HUES48 (cell line): ENCODE results near the gene LHFPL6.

Experiments used
- H3K27ac ChIP-seq: one replicate; pipeline ENCODE4 v1.7.0; 2013; ENCODE audit warnings: low read depth, low read length, inconsistent platforms
- H3K27me3 ChIP-seq: 2 replicates; pipeline ENCODE4 v1.6.1; 2013; ENCODE audit warnings: mild to moderate bottlenecking, low read length; ENCODE audit not compliant: control insufficient read depth, insufficient read depth
- H3K36me3 ChIP-seq: 2 replicates; pipeline ENCODE4 v1.6.1; 2013; ENCODE audit warnings: low read length; ENCODE audit not compliant: control insufficient read depth, insufficient read depth
- H3K4me1 ChIP-seq: 2 replicates; pipeline ENCODE4 v1.6.1; 2013; ENCODE audit warnings: mild to moderate bottlenecking, low read length; ENCODE audit not compliant: control insufficient read depth, insufficient read depth
- H3K4me3 ChIP-seq: 2 replicates; pipeline ENCODE4 v1.5.1; 2013; ENCODE audit warnings: mild to moderate bottlenecking, low read depth, low read length
- H3K9ac ChIP-seq: 2 replicates; pipeline ENCODE4 v1.6.1; 2013; ENCODE audit warnings: mild to moderate bottlenecking, low read depth, low read length, moderate library complexity
- H3K9me3 ChIP-seq: 2 replicates; pipeline ENCODE4 v1.6.1; 2013; ENCODE audit warnings: low read length; ENCODE audit not compliant: control insufficient read depth, insufficient read depth

Gene LHFPL6

DNA sequence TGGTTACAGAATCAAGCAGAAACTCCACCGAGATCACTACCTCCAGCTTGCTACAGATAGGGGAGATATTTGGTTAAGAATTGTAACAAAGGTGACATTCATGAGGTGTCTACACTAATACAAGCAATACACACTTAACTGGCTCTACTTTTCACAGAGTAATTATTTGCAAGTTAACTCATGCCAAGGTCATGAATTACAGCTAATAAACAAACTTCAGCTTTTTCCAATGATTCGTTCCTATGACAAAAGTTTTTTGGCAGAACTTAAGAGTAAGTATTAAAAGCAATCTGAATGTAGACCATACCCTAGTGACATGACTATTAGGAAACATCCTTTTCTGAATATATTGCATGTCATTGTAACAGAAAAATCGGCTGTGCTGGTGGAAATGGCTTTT lies 72.1 kb downstream of the LHFPL6 start:
- Histone ChIP-seq H3K4me1 (peaks cover 4% of the 10 kb centered on the region; the same call in 1 of the 2 replicates), H3K9ac (no peak overlapping the region), H3K4me3 (no peak overlapping the region), H3K27me3 (peaks cover 11% of the 10 kb centered on the region), H3K9me3 (no peaks in the 10 kb centered on the region), H3K36me3 (no peaks in the 10 kb centered on the region), H3K27ac (no peak overlapping the region)

DNA sequence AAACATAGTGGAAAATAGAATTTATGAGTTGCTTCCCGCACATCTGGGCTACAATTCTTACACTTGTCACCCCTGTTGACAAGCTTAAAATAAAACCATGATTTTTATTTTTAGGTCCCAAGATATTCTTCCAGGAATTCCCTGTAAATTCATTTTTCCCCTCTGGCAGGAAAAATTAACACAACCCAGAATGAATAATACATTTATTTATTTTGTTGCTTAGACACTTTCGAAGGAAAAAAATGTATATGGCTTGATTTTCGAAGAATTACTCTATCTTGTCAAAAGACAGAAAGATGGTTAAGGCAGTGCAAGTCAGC lies 74.4 kb downstream of the LHFPL6 start:
- H3K9me3 ChIP-seq = no peaks in the 10 kb centered on the region
- peaks cover 4% of the 10 kb centered on the region; the same call in 1 of the 2 replicates for H3K4me1 ChIP-seq
- no peak overlapping the region for H3K27ac ChIP-seq
- H3K4me3 ChIP-seq = no peak overlapping the region
- no peak overlapping the region for H3K9ac ChIP-seq
- peaks cover 11% of the 10 kb centered on the region for H3K27me3 ChIP-seq
- H3K36me3 ChIP-seq = no peaks in the 10 kb centered on the region

DNA sequence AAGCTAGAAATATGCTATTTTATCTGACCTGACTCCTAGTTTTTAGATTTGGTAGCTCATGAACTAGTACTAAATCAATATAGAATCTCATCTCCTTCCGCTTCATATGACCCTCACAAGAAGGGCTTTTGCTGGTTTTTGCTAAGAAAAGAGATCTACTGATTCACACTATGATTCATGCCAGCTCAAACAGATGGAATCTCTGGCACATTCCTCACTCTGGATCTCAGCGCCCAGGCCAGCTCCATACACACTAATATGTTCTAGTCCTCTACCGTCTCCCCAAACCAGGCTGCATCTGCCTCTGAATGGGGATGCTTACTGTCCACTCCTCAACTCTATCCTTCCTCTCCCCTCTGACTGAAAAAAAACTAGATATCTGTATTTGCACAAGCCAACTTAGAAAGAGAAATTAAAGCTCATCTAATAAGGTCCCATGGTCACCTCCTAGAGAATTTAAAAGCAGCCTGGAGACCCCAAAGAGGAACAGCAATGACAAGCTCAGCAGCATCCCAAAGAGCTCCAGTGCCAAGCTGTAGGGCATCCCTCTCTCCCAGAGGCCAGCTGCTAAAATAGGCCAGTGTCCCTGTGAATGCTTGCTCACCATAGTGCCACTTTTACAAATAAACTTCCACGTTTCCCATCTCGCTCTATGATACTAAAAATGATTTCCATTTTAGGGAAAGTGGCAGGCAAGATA lies 74.9 kb downstream of the LHFPL6 start:
- H3K9ac ChIP-seq = no peak overlapping the region
- H3K9me3 ChIP-seq = no peaks in the 10 kb centered on the region
- H3K36me3 ChIP-seq = no peaks in the 10 kb centered on the region
- no peak overlapping the region for H3K27ac ChIP-seq
- peaks cover 4% of the 10 kb centered on the region; the same call in 1 of the 2 replicates for H3K4me1 ChIP-seq
- H3K4me3 ChIP-seq = no peak overlapping the region
- peaks cover 7% of the 10 kb centered on the region for H3K27me3 ChIP-seq

DNA sequence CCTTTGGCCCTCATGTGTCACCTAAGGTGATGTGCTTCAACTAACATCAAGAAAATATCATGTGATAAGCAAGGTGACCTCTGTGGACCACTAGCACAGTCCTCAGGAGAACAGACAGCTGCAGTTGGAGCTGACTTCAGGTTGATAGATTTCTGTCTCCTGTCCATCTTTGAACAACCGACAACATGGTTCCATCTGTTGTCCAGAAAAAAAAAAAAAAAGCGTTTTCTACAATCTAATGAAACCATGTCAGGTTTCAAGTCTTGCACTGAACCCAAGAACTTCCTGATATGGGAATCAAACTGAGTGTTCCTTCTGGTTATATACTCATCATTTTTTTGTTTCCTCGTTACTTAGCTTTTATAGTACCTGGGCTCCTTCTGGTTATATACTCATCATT lies 75.7 kb downstream of the LHFPL6 start:
- Histone ChIP-seq H3K27me3 (no peaks in the 10 kb centered on the region), H3K9me3 (no peaks in the 10 kb centered on the region), H3K36me3 (no peaks in the 10 kb centered on the region), H3K9ac (no peak overlapping the region), H3K27ac (no peak overlapping the region), H3K4me3 (no peak overlapping the region), H3K4me1 (peaks cover 4% of the 10 kb centered on the region; the same call in 1 of the 2 replicates)

DNA sequence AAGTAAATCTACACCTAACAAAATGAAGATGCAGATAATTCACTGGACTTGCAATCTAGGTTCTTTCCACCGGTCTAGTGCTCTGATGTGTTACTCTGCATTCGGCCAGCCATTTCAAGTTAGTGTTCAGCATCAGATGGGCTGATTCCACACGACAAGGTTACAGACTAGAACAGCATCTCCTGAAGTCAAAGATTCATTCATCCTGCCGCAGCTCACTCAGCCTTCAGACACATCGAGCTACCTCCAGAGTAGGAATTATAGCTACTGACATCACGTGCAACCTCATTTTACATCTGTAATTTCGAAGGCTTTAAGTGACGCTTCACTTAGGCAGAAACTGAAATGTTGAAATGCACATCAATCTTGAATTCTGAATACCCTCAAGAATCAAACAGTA lies 76.5 kb downstream of the LHFPL6 start:
- no peaks in the 10 kb centered on the region for H3K27me3 ChIP-seq
- H3K27ac ChIP-seq = no peak overlapping the region
- H3K4me1 ChIP-seq = peaks cover 4% of the 10 kb centered on the region; the same call in 1 of the 2 replicates

DNA sequence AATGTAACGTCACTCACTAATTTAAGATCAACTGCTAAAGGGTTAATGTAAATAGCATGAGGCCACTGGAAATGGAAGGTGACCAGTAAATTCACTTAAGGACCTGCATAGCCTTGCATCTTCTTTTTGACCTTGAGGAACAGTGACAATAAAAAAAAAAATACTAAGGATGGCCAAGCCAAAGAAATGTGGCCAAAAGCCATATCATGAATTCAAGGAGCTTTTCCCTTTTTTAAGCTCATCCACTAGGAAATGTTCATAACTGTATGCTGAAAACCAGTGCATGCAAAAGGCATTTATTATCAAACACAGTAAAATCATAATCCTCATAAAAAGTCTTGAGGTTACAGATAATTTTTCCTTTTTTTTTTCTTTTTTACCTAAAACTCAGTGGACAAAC lies 77.5 kb downstream of the LHFPL6 start:
- no peak overlapping the region for H3K27ac ChIP-seq
- no peaks in the 10 kb centered on the region for H3K9me3 ChIP-seq
- H3K4me1 ChIP-seq = no peaks in the 10 kb centered on the region
- no peak overlapping the region for H3K4me3 ChIP-seq
- H3K27me3 ChIP-seq = no peaks in the 10 kb centered on the region
- H3K36me3 ChIP-seq = no peaks in the 10 kb centered on the region
- H3K9ac ChIP-seq = no peak overlapping the region

More for the DNA sequence above, 76.5 kb downstream of the LHFPL6 start:
- Histone ChIP-seq H3K4me3 (no peak overlapping the region), H3K9ac (no peak overlapping the region), H3K9me3 (no peaks in the 10 kb centered on the region), H3K36me3 (no peaks in the 10 kb centered on the region)

DNA sequence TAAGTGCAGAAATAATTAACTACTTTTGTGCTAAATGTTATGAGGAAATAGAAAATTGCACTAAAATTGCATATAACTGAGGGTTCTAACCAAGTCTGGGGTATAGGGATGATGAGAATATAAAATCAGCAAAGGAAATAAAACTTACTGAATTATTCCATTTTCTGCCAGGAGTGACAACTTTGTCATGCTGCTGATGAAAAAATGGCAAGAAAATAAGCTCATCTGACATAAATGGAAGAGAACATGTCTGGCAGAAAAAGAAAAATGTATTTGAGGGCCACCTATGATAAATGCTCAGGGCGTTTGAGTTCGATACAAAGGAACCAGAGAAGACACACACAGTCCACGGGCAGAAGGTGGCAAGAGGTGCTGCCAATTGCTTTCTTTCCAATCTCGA lies 78.2 kb downstream of the LHFPL6 start:
- H3K4me3 ChIP-seq = no peak overlapping the region
- no peaks in the 10 kb centered on the region for H3K4me1 ChIP-seq
- H3K36me3 ChIP-seq = no peaks in the 10 kb centered on the region
- no peak overlapping the region for H3K9ac ChIP-seq
- H3K9me3 ChIP-seq = no peaks in the 10 kb centered on the region
- H3K27ac ChIP-seq = no peak overlapping the region
- no peaks in the 10 kb centered on the region for H3K27me3 ChIP-seq

DNA sequence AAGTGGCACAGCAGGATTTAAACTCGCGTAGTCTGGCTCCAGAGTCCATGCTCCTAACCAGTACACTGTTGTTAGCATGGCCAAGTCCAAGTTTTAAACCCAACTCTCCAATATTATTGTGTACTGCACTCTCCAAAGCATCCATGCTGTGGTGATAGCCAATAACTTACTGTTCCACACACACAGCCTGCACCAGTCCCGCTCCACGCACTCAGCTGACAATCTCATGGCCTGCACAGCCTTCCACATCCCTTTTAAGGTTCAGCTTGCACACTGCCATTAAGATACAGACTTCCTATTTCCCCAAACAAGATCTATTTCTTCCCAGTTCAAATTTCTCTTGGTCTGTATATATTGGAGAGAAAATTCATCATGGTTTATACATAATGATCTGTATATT lies 80.7 kb downstream of the LHFPL6 start:
- no peak overlapping the region for H3K4me3 ChIP-seq
- H3K9me3 ChIP-seq = no peaks in the 10 kb centered on the region
- no peak overlapping the region for H3K9ac ChIP-seq
- H3K4me1 ChIP-seq = no peaks in the 10 kb centered on the region
- H3K27ac ChIP-seq = no peak overlapping the region
- H3K36me3 ChIP-seq = no peaks in the 10 kb centered on the region
- no peaks in the 10 kb centered on the region for H3K27me3 ChIP-seq

DNA sequence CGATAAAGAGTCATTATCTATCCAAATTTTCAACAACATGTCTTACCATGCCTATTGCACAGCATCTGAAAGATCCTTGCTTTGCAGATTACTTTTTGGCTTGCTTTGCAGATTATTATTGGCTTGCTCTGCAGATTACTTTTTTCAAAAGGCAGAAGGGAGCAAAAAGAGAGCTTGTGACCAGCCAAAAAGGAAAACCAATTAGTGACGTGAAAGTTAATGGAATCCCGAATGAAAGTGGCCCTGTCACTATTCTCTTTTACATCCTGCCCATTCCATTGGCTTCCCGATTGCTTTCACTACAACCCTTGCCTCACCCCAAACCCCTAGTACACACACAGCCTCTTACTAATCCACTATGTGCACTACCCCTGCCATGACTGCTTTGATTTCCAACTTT lies 81.3 kb downstream of the LHFPL6 start:
- Histone ChIP-seq H3K27ac (no peak overlapping the region), H3K4me1 (no peaks in the 10 kb centered on the region), H3K9ac (no peak overlapping the region), H3K9me3 (no peaks in the 10 kb centered on the region), H3K36me3 (no peaks in the 10 kb centered on the region), H3K4me3 (no peak overlapping the region), H3K27me3 (no peaks in the 10 kb centered on the region)

DNA sequence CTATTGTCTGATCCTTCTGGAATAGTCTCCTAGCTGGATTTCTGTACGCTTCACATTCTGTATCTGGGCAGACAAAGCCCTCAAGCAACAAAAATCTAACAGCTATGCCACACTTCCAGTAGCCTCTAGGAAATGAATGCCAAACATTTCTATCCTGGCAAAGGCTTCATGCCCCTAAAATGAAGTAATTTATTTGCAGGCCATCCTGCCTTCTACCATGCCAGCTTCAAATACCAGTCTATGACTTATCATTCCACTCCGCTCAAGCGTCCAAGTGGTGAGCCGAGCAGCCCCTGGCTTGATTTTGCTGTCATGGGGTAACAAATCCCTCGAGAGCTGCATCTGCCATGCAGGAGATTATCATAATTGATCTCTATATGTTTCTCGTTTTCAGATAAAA lies 86.9 kb downstream of the LHFPL6 start:
- no peaks in the 10 kb centered on the region for H3K36me3 ChIP-seq
- H3K4me3 ChIP-seq = no peak overlapping the region
- no peak overlapping the region for H3K9ac ChIP-seq
- no peaks in the 10 kb centered on the region for H3K27me3 ChIP-seq
- peaks cover 23% of the 10 kb centered on the region for H3K4me1 ChIP-seq
- H3K27ac ChIP-seq = no peak overlapping the region
- no peaks in the 10 kb centered on the region for H3K9me3 ChIP-seq

DNA sequence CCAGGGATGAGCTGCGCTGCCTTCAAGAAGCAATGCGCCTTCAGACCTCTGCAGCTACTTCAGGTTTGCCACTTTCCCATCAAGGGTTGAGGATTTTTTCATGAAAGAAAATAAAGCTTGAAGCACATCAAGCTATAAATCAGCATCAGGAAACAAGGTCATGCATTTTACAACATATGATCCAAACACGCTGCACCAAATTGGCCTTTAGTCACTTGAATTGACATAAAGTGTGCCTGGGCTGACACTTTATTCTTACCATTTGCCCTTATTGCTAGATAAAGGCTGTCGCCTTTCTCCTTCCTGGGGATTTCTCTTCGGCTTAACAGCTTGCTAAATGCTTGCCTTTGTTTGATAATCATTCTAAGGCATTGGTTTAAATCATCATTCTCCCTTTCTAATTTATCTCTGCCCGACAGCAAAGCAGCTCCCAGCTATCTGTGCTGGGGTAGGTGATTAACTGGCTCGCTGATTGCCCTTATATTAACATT lies 87.7 kb downstream of the LHFPL6 start:
- H3K4me3 ChIP-seq = no peak overlapping the region
- no peaks in the 10 kb centered on the region for H3K9me3 ChIP-seq
- no peaks in the 10 kb centered on the region for H3K36me3 ChIP-seq
- no peaks in the 10 kb centered on the region for H3K27me3 ChIP-seq
- no peak overlapping the region for H3K27ac ChIP-seq
- H3K9ac ChIP-seq = no peak overlapping the region
- peaks cover 26% of the 10 kb centered on the region for H3K4me1 ChIP-seq
